ENCODE data around the gene TPO. TPM values are rescaled to one million over a fixed set of nuclear protein-coding genes. Genes with fewer than 3 reads are reported as not detected.

Gene TPO
- total RNA-seq, 1 experiment from 2014 or later = not detected

- Histone ChIP-seq H3K27me3 (ENCODE audit: insufficient read depth, low read length) (0 out of 2 replicates have a peak, but pooled peaks cover 2% of the 10 kb centered on the region), H3K23ac (ENCODE audit: insufficient read length, low read depth, low read length) (no peak overlapping the region), H4K91ac (ENCODE audit: insufficient read length, low read depth, low read length) (no peak overlapping the region), H2BK15ac (ENCODE audit: low read depth, low read length) (no peak overlapping the region), H3K27ac (ENCODE audit: insufficient read length, low read depth, low read length) (no peak overlapping the region), H2BK20ac (ENCODE audit: low read depth, low read length, poor library complexity, severe bottlenecking) (no peak overlapping the region), H2BK120ac (ENCODE audit: low read depth, low read length, poor library complexity, severe bottlenecking) (no peak overlapping the region), H3T11ph (ENCODE audit: low read length) (no peak overlapping the region), H2BK5ac (ENCODE audit: insufficient read length, low read length) (no peak overlapping the region), H3K14ac (ENCODE audit: insufficient read depth, low read length) (no peak overlapping the region), H3K79me2 (ENCODE audit: insufficient read depth, low read length) (no peaks in the 10 kb centered on the region), H3K79me1 (ENCODE audit: insufficient read depth, low read depth, low read length, poor library complexity, severe bottlenecking) (no peaks in the 10 kb centered on the region), H3K9ac (ENCODE audit: extremely low read depth, insufficient read length, low read length) (no peak overlapping the region), H3K4me2 (ENCODE audit: insufficient read depth, insufficient read length, low read length) (no peak overlapping the region), H2BK12ac (ENCODE audit: insufficient read length, low read depth, low read length) (no peak overlapping the region), H4K5ac (ENCODE audit: insufficient read length, low read depth, low read length) (no peak overlapping the region), H3K4me1 (ENCODE audit: insufficient read depth, low read length) (no peaks in the 10 kb centered on the region; the same call in 1 of the 2 replicates), H4K20me1 (ENCODE audit: control insufficient read depth, insufficient read depth, insufficient read length) (no peaks in the 10 kb centered on the region), H3K4ac (ENCODE audit: low read depth, low read length) (no peak overlapping the region), H3K23me2 (ENCODE audit: insufficient read length, low read depth, low read length, poor library complexity, severe bottlenecking) (no peaks in the 10 kb centered on the region), H3K18ac (ENCODE audit: insufficient read length, low read depth, low read length) (no peak overlapping the region), H4K8ac (replicated peaks; ENCODE audit: insufficient read length, low read depth, low read length) (no peak overlapping the region), H2AFZ (ENCODE audit: low read length) (no peak overlapping the region), H3K9me3 (ENCODE audit: control insufficient read depth, low read depth, low read length) (no peaks in the 10 kb centered on the region), H2AK5ac (ENCODE audit: insufficient read length, low read length) (no peak overlapping the region), H3K56ac (ENCODE audit: insufficient read length, low read depth, low read length) (no peak overlapping the region)
- peaks cover 19 to 23% of the 10 kb centered on the region in 2 experiments for H3K4me1 Mint-ChIP-seq
- H3K9me3 Mint-ChIP-seq = peaks cover 0 to under 1% of the 10 kb centered on the region in 2 experiments; a peak in 1 of 5 replicates
- no peak overlapping the region for H3K4me3 Mint-ChIP-seq
- DNase-seq = no peak
- WGBS (ENCODE audit: extremely low coverage, insufficient read length, low lambda C conversion rate) = no CpG with 5 or more reads among the region's 16 CpGs
- H3K27ac Mint-ChIP-seq = peak overlapping the region in 1 of 3 experiments; percentile 14; a peak in 1 of 7 replicates
- H3K27me3 Mint-ChIP-seq (ENCODE audit: low read depth) = peaks cover 26% of the 10 kb centered on the region
- H3K36me3 Mint-ChIP-seq (ENCODE audit: insufficient read depth in 1 of 3, low read depth in 3 of 3) = no peaks in the 10 kb centered on the region; a peak in 1 of 7 replicates
- TF ChIP-seq CTCF (conservative IDR thresholded peaks at IDR 0.05) = no peak
Measured at GRCh38 chr2:1407950-1408675, 5.2 kb upstream of the TPO start.

Data from H9 (cell line).